SJSA1 (cell line): ENCODE measurements around the gene COX20. TPM values are rescaled to one million over a fixed set of nuclear protein-coding genes. Genes with fewer than 3 reads are reported as not detected.

Experiments
- DNase-seq, 2 experiments: peaks; one replicate each; pipeline ENCODE4 v3.0.0-alpha.2; 2015 to 2020; ENCODE audit warnings: low spot score in 2 of 2, low read depth in 1 of 2
- H3K27ac ChIP-seq: fragments of 250-450 bp; sonication (Bioruptor Pico); 2 replicates; pipeline ENCODE4 v1.5.1; 2020; ENCODE audit warnings: mild to moderate bottlenecking, moderate library complexity
- H3K27me3 ChIP-seq: fragments of 250-450 bp; sonication (Bioruptor Pico); replicated peaks from 2 replicates; pipeline ENCODE4 v1.5.1; 2020; ENCODE audit warnings: mild to moderate bottlenecking, moderate library complexity
- H3K36me3 ChIP-seq: fragments of 250-450 bp; sonication (Bioruptor Pico); 2 replicates; pipeline ENCODE4 v1.5.1; 2020; ENCODE audit warnings: mild to moderate bottlenecking
- H3K4me1 ChIP-seq: fragments of 250-450 bp; sonication (Bioruptor Pico); replicated peaks from 2 replicates; pipeline ENCODE4 v1.6.1; 2021; ENCODE audit warnings: mild to moderate bottlenecking
- H3K4me3 ChIP-seq: fragments of 250-450 bp; sonication (Bioruptor Pico); 2 replicates; pipeline ENCODE4 v1.5.1; 2020; ENCODE audit warnings: mild to moderate bottlenecking
- H3K9me3 ChIP-seq: fragments of 250-450 bp; sonication (Bioruptor Pico); replicated peaks from 2 replicates; pipeline ENCODE4 v1.5.1; 2020; ENCODE audit warnings: mild to moderate bottlenecking
- total RNA-seq: library from RNA; depleted of rRNA; stranded (reverse); fragments of >200 nt; shearing (Covaris generic); gene quantifications from 2 replicates; pipeline ENCODE4 v1.2.3, GENCODE V29; 2014

COX20 gene
- total RNA-seq, 1 experiment from 2014 or later: 44.8 TPM

GRCh38 chr1:244851546-244852231 lies 16.2 kb downstream of the COX20 start:
- DNase-seq: no peak
- Histone ChIP-seq H3K27ac (no peak overlapping the region), H3K27me3 (no peaks in the 10 kb centered on the region), H3K4me3 (no peak overlapping the region), H3K9me3 (no peaks in the 10 kb centered on the region), H3K4me1 (no peaks in the 10 kb centered on the region), H3K36me3 (peaks cover 100% of the 10 kb centered on the region)

- no peak for DNase-seq
- no peaks in the 10 kb centered on the region for H3K27me3 ChIP-seq
- H3K36me3 ChIP-seq: peaks cover 100% of the 10 kb centered on the region
- no peak overlapping the region for H3K27ac ChIP-seq
- H3K9me3 ChIP-seq: no peaks in the 10 kb centered on the region
- no peaks in the 10 kb centered on the region for H3K4me1 ChIP-seq
- no peak overlapping the region for H3K4me3 ChIP-seq
Observed at GRCh38 chr1:244852694-244853093, 17.2 kb downstream of the COX20 start.

- Histone ChIP-seq H3K4me3 (no peak overlapping the region), H3K9me3 (no peaks in the 10 kb centered on the region), H3K27ac (no peak overlapping the region), H3K36me3 (peaks cover 100% of the 10 kb centered on the region), H3K4me1 (no peaks in the 10 kb centered on the region), H3K27me3 (no peaks in the 10 kb centered on the region)
- DNase-seq: no peak
Observed at GRCh38 chr1:244854166-244854565, 18.7 kb downstream of the COX20 start.

- no peak for DNase-seq
- no peaks in the 10 kb centered on the region for H3K9me3 ChIP-seq
- H3K27me3 ChIP-seq: no peaks in the 10 kb centered on the region
- H3K4me3 ChIP-seq: no peak overlapping the region
- no peak overlapping the region for H3K27ac ChIP-seq
- no peaks in the 10 kb centered on the region for H3K4me1 ChIP-seq
- H3K36me3 ChIP-seq: peaks cover 100% of the 10 kb centered on the region
Observed at GRCh38 chr1:244854865-244855578, 19.6 kb downstream of the COX20 start.

GRCh38 chr1:244857761-244858160 lies 22.3 kb downstream of the COX20 start:
- H3K9me3 ChIP-seq: no peaks in the 10 kb centered on the region
- H3K27ac ChIP-seq: no peak overlapping the region
- no peak for DNase-seq
- H3K27me3 ChIP-seq: no peaks in the 10 kb centered on the region
- H3K36me3 ChIP-seq: peaks cover 100% of the 10 kb centered on the region
- no peak overlapping the region for H3K4me3 ChIP-seq
- peaks cover 16% of the 10 kb centered on the region for H3K4me1 ChIP-seq

- H3K36me3 ChIP-seq: peaks cover 98% of the 10 kb centered on the region
- no peak for DNase-seq
- no peak overlapping the region for H3K27ac ChIP-seq
- no peak overlapping the region for H3K4me3 ChIP-seq
- no peaks in the 10 kb centered on the region for H3K9me3 ChIP-seq
- H3K4me1 ChIP-seq: peaks cover 16% of the 10 kb centered on the region
- no peaks in the 10 kb centered on the region for H3K27me3 ChIP-seq
Observed at GRCh38 chr1:244858357-244858756, 22.9 kb downstream of the COX20 start.

- Histone ChIP-seq H3K27me3 (no peaks in the 10 kb centered on the region), H3K4me1 (peaks cover 21% of the 10 kb centered on the region), H3K27ac (no peak overlapping the region), H3K36me3 (peaks cover 91% of the 10 kb centered on the region), H3K9me3 (no peaks in the 10 kb centered on the region), H3K4me3 (no peak overlapping the region)
- no peak for DNase-seq
Observed at GRCh38 chr1:244860078-244860477, 24.6 kb downstream of the COX20 start.

- H3K27ac ChIP-seq: no peak overlapping the region
- H3K4me1 ChIP-seq: peaks cover 26% of the 10 kb centered on the region
- H3K27me3 ChIP-seq: no peaks in the 10 kb centered on the region
- H3K9me3 ChIP-seq: no peaks in the 10 kb centered on the region
- peak overlapping the region; percentile 85; the same call in 1 of the 2 replicates for H3K4me3 ChIP-seq
- no peak for DNase-seq
- H3K36me3 ChIP-seq: peaks cover 81% of the 10 kb centered on the region
Observed at GRCh38 chr1:244860914-244861610, 25.6 kb downstream of the COX20 start.

GRCh38 chr1:244861683-244862082 lies 26.2 kb downstream of the COX20 start:
- Histone ChIP-seq H3K4me1 (peaks cover 26% of the 10 kb centered on the region), H3K36me3 (peaks cover 74% of the 10 kb centered on the region), H3K4me3 (peak overlapping the region; percentile 85), H3K9me3 (no peaks in the 10 kb centered on the region), H3K27ac (no peak overlapping the region), H3K27me3 (no peaks in the 10 kb centered on the region)
- DNase-seq: no peak

GRCh38 chr1:244862354-244862698 lies 26.9 kb downstream of the COX20 start:
- peak overlapping the region; percentile 85 for H3K4me3 ChIP-seq
- H3K27ac ChIP-seq: peak overlapping the region; percentile 41
- no peaks in the 10 kb centered on the region for H3K27me3 ChIP-seq
- H3K36me3 ChIP-seq: peaks cover 68% of the 10 kb centered on the region
- H3K9me3 ChIP-seq: no peaks in the 10 kb centered on the region
- no peak for DNase-seq
- H3K4me1 ChIP-seq: peaks cover 26% of the 10 kb centered on the region

GRCh38 chr1:244862699-244863490 lies 27.4 kb downstream of the COX20 start:
- peak; percentile 93 to 97 for DNase-seq
- peak overlapping the region; percentile 85 for H3K4me3 ChIP-seq
- no peaks in the 10 kb centered on the region for H3K9me3 ChIP-seq
- peak overlapping the region; percentile 95 for H3K27ac ChIP-seq
- H3K4me1 ChIP-seq: peaks cover 26% of the 10 kb centered on the region
- peaks cover 62% of the 10 kb centered on the region for H3K36me3 ChIP-seq
- H3K27me3 ChIP-seq: no peaks in the 10 kb centered on the region

GRCh38 chr1:244863491-244864252 lies 28.2 kb downstream of the COX20 start:
- Histone ChIP-seq H3K36me3 (peaks cover 55% of the 10 kb centered on the region), H3K4me3 (peak overlapping the region; percentile 85), H3K27me3 (no peaks in the 10 kb centered on the region), H3K4me1 (peaks cover 26% of the 10 kb centered on the region), H3K9me3 (no peaks in the 10 kb centered on the region), H3K27ac (peak overlapping the region; percentile 95)
- peak in 1 of 2 experiments; percentile 54 for DNase-seq
